ENCODE results near the gene GSK3A.
A peak's percentile ranks its signal among the peaks of the same experiment; 100 is the strongest.

GSK3A gene

DNA sequence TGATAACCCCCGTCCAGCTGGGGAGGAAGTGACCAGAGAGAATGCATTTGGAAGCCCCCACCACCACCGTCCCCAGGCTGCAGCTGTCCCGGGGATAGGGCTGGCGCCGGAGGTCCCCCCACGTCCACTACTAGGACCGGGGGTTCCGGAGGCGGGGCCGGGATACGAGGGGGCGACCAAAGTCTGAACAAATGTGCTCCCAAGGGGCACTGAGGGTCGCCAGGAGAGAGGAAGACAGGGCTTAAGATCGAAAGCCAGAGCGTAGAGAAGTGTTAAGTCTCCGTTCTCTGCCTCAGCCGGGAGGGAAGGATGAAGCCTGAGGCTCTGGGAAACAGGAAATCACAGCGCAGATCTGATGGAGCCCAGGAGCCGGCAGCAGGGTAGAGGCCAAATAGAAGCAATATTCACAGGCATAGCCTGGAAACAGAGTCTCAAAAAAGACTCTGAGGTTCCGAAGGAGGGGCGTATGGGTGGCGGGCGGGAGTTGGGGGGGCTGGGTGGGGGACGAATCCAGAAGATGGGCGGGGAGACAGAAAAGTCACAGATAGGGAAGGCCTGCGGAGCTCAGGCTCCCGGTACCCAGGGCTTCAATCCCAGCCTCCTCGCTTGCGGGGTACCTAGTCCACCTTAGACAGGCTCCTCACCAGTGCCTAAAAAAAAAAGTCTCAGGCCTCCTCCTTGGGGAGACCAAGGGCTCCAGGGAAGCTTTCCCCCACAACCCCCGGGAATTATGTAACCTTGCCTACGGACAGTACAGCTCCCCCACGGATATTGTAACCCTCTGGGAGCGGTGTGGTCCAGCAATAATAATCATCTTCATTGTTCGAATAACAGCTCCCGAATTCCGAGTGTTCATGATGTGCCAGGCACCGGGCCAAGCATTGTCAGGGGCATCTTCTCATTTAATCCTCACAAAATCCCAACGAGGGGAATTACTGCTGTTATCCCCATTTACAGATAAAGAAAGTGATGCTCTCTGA lies 13.7 kb upstream of the GSK3A start (continued):
- TF ChIP-seq, protein P1, sequence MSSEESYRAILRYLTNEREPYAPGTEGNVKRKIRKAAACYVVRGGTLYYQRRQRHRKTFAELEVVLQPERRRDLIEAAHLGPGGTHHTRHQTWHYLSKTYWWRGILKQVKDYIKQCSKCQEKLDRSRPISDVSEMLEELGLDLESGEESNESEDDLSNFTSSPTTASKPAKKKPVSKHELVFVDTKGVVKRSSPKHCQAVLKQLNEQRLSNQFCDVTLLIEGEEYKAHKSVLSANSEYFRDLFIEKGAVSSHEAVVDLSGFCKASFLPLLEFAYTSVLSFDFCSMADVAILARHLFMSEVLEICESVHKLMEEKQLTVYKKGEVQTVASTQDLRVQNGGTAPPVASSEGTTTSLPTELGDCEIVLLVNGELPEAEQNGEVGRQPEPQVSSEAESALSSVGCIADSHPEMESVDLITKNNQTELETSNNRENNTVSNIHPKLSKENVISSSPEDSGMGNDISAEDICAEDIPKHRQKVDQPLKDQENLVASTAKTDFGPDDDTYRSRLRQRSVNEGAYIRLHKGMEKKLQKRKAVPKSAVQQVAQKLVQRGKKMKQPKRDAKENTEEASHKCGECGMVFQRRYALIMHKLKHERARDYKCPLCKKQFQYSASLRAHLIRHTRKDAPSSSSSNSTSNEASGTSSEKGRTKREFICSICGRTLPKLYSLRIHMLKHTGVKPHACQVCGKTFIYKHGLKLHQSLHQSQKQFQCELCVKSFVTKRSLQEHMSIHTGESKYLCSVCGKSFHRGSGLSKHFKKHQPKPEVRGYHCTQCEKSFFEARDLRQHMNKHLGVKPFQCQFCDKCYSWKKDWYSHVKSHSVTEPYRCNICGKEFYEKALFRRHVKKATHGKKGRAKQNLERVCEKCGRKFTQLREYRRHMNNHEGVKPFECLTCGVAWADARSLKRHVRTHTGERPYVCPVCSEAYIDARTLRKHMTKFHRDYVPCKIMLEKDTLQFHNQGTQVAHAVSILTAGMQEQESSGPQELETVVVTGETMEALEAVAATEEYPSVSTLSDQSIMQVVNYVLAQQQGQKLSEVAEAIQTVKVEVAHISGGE (tag by site-specific recombination; conservative IDR thresholded peaks at IDR 0.05; ENCODE audit: low read depth) = peak; percentile 54
- TF ChIP-seq SCRT2 (tag by site-specific recombination; IDR thresholded peaks at IDR 0.05) (no peak), ZNF600 (tag by site-specific recombination; IDR thresholded peaks at IDR 0.05) (peak; percentile 34), ZNF514 (tag by site-specific recombination; IDR thresholded peaks at IDR 0.05) (no peak), ZNF133 (tag by site-specific recombination; IDR thresholded peaks at IDR 0.05) (no peak), ZNF560 (tag by site-specific recombination; IDR thresholded peaks at IDR 0.05; ENCODE audit: borderline replicate concordance) (no peak), ZNF335 (tag by site-specific recombination; conservative IDR thresholded peaks at IDR 0.05) (peak; percentile 98), YY1 (tag by site-specific recombination; IDR thresholded peaks at IDR 0.05) (no peak), ZNF211 (tag by site-specific recombination; IDR thresholded peaks at IDR 0.05; ENCODE audit: low read depth) (no peak), ZNF677 (tag by site-specific recombination; IDR thresholded peaks at IDR 0.05) (no peak), ZNF248 (tag by site-specific recombination; IDR thresholded peaks at IDR 0.05) (no peak), ZNF23 (tag by site-specific recombination; IDR thresholded peaks at IDR 0.05; ENCODE audit: borderline replicate concordance) (no peak), SP3 (tag by site-specific recombination; IDR thresholded peaks at IDR 0.05) (no peak; the same call in 1 of the 2 replicates), SP2 (tag by site-specific recombination; IDR thresholded peaks at IDR 0.05) (peak; percentile 13; the same call in 1 of the 2 replicates), MEIS1 (CRISPR knock-in tag; IDR thresholded peaks at IDR 0.05; ENCODE audit: borderline replicate concordance) (no peak), ZBTB7A (tag by site-specific recombination; IDR thresholded peaks at IDR 0.05; ENCODE audit: low read depth) (no peak), ZNF792 (tag by site-specific recombination; IDR thresholded peaks at IDR 0.05) (no peak), ZBTB48 (tag by site-specific recombination; IDR thresholded peaks at IDR 0.05) (no peak), ZNF610 (tag by site-specific recombination; IDR thresholded peaks at IDR 0.05; ENCODE audit: borderline replicate concordance) (no peak), KLF10 (tag by site-specific recombination; IDR thresholded peaks at IDR 0.05) (no peak)
- TF ChIP-seq, protein P2, sequence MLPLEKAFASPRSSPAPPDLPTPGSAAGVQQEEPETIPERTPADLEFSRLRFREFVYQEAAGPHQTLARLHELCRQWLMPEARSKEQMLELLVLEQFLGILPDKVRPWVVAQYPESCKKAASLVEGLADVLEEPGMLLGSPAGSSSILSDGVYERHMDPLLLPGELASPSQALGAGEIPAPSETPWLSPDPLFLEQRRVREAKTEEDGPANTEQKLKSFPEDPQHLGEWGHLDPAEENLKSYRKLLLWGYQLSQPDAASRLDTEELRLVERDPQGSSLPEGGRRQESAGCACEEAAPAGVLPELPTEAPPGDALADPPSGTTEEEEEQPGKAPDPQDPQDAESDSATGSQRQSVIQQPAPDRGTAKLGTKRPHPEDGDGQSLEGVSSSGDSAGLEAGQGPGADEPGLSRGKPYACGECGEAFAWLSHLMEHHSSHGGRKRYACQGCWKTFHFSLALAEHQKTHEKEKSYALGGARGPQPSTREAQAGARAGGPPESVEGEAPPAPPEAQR (tag by site-specific recombination; IDR thresholded peaks at IDR 0.05) = no peak
- TF ChIP-seq, protein P3, sequence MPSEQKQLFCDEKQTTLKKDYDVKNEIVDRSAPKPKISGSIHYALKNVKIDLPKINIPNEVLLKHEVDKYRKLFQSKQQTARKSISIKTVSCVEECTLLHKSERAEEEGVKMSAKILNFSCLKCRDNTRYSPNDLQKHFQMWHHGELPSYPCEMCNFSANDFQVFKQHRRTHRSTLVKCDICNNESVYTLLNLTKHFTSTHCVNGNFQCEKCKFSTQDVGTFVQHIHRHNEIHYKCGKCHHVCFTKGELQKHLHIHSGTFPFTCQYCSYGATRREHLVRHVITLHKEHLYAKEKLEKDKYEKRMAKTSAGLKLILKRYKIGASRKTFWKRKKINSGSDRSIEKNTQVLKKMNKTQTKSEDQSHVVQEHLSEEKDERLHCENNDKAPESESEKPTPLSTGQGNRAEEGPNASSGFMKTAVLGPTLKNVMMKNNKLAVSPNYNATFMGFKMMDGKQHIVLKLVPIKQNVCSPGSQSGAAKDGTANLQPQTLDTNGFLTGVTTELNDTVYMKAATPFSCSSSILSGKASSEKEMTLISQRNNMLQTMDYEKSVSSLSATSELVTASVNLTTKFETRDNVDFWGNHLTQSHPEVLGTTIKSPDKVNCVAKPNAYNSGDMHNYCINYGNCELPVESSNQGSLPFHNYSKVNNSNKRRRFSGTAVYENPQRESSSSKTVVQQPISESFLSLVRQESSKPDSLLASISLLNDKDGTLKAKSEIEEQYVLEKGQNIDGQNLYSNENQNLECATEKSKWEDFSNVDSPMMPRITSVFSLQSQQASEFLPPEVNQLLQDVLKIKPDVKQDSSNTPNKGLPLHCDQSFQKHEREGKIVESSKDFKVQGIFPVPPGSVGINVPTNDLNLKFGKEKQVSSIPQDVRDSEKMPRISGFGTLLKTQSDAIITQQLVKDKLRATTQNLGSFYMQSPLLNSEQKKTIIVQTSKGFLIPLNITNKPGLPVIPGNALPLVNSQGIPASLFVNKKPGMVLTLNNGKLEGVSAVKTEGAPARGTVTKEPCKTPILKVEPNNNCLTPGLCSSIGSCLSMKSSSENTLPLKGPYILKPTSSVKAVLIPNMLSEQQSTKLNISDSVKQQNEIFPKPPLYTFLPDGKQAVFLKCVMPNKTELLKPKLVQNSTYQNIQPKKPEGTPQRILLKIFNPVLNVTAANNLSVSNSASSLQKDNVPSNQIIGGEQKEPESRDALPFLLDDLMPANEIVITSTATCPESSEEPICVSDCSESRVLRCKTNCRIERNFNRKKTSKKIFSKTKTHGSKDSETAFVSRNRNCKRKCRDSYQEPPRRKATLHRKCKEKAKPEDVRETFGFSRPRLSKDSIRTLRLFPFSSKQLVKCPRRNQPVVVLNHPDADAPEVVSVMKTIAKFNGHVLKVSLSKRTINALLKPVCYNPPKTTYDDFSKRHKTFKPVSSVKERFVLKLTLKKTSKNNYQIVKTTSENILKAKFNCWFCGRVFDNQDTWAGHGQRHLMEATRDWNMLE (tag by site-specific recombination; conservative IDR thresholded peaks at IDR 0.05; ENCODE audit: low read depth) = no peak
- TF ChIP-seq, protein P4, sequence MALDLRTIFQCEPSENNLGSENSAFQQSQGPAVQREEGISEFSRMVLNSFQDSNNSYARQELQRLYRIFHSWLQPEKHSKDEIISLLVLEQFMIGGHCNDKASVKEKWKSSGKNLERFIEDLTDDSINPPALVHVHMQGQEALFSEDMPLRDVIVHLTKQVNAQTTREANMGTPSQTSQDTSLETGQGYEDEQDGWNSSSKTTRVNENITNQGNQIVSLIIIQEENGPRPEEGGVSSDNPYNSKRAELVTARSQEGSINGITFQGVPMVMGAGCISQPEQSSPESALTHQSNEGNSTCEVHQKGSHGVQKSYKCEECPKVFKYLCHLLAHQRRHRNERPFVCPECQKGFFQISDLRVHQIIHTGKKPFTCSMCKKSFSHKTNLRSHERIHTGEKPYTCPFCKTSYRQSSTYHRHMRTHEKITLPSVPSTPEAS (tag by site-specific recombination; IDR thresholded peaks at IDR 0.05) = no peak
- TF ChIP-seq, protein P5, sequence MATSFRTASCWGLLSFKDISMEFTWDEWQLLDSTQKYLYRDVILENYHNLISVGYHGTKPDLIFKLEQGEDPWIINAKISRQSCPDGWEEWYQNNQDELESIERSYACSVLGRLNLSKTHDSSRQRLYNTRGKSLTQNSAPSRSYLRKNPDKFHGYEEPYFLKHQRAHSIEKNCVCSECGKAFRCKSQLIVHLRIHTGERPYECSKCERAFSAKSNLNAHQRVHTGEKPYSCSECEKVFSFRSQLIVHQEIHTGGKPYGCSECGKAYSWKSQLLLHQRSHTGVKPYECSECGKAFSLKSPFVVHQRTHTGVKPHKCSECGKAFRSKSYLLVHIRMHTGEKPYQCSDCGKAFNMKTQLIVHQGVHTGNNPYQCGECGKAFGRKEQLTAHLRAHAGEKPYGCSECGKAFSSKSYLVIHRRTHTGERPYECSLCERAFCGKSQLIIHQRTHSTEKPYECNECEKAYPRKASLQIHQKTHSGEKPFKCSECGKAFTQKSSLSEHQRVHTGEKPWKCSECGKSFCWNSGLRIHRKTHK (tag by site-specific recombination; IDR thresholded peaks at IDR 0.05) = no peak
- TF ChIP-seq, protein P6, sequence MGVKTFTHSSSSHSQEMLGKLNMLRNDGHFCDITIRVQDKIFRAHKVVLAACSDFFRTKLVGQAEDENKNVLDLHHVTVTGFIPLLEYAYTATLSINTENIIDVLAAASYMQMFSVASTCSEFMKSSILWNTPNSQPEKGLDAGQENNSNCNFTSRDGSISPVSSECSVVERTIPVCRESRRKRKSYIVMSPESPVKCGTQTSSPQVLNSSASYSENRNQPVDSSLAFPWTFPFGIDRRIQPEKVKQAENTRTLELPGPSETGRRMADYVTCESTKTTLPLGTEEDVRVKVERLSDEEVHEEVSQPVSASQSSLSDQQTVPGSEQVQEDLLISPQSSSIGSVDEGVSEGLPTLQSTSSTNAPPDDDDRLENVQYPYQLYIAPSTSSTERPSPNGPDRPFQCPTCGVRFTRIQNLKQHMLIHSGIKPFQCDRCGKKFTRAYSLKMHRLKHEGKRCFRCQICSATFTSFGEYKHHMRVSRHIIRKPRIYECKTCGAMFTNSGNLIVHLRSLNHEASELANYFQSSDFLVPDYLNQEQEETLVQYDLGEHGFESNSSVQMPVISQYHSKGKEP (tag by site-specific recombination; IDR thresholded peaks at IDR 0.05) = no peak
